ENCODE data around the gene PDGFRB. TPM values are rescaled to one million over a fixed set of nuclear protein-coding genes. Genes with fewer than 3 reads are reported as not detected.

PDGFRB gene
- polyA plus RNA-seq, 2 of the 4 experiments (the other 2 are of a cell fraction) = 0.22 TPM

DNA sequence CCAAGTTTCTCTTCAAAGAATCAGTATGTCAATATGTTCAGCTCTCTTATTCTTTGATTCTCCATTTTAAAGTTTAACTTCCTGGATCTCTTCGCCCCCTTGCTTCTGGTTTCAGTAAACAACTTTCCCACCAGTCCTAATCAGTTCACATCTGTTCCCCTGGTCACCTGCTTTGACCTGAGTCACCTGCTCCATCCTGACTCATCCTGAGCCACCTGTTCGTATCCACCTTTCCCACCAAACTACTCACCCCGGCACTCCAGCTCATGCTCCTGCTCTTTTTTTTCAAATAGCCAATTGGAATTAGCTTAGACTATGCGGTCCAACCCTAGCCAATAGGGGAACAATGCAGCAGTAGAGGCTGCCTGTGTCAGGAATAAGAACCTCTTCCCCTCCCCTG is 45.7 kb downstream of the PDGFRB start:
- WGBS (ENCODE audit: missing lambda C conversion rate) = 63% methylated on average over 4 of the region's 4 CpGs
- H3K4me3 ChIP-seq = no peak overlapping the region
- ChIA-PET CTCF (interaction anchor here (0.8 to 13.2 kb wide), 5 partner anchors 11 to 241 kb away, joined by 3 to 98 read pairs (median 3); no protein-coding TSS in a partner anchor), POLR2A (no interaction called here)
- peaks cover 9% of the 10 kb centered on the region for H3K4me1 ChIP-seq
- no peak for FAIRE-seq
- ATAC-seq = no peak
- DNase-seq (ENCODE audit: low read depth in 1 of 2, low spot score in 1 of 2) = no peak
- no peaks in the 10 kb centered on the region for H3K9me3 ChIP-seq
- no peak overlapping the region for H3K4me2 ChIP-seq
- H3K27ac ChIP-seq = no peak overlapping the region
- TF ChIP-seq KDM5A (IDR thresholded peaks at IDR 0.05) (no peak), HOXA7 (CRISPR knock-in tag; IDR thresholded peaks at IDR 0.05) (no peak), RNF2 (IDR thresholded peaks at IDR 0.05; ENCODE audit: borderline replicate concordance, low read depth) (no peak), MAX (IDR thresholded peaks at IDR 0.05) (no peak), PBX3 (IDR thresholded peaks at IDR 0.05) (no peak)
- TF ChIP-seq, protein P1, sequence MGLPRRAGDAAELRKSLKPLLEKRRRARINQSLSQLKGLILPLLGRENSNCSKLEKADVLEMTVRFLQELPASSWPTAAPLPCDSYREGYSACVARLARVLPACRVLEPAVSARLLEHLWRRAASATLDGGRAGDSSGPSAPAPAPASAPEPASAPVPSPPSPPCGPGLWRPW (IDR thresholded peaks at IDR 0.05) = no peak

- no peak overlapping the region for H3K27ac ChIP-seq
- H3K4me2 ChIP-seq = no peak overlapping the region
- no peaks in the 10 kb centered on the region for H3K9me3 ChIP-seq
- WGBS (ENCODE audit: missing lambda C conversion rate) = 71% methylated on average over 10 of the region's 11 CpGs
- FAIRE-seq = no peak
- ChIA-PET CTCF (interaction anchor here (0.7 to 13.2 kb wide), 7 partner anchors 10 to 275 kb away, joined by 3 to 98 read pairs (median 3); no protein-coding TSS in a partner anchor), POLR2A (no interaction called here)
- H3K4me1 ChIP-seq = peaks cover 9% of the 10 kb centered on the region
- TF ChIP-seq BHLHE40 (IDR thresholded peaks at IDR 0.05; ENCODE audit: low read depth, low read length) (no peak), TFCP2L1 (CRISPR knock-in tag; IDR thresholded peaks at IDR 0.05) (no peak), RARB (CRISPR knock-in tag; IDR thresholded peaks at IDR 0.05) (no peak), MYC (IDR thresholded peaks at IDR 0.05; ENCODE audit: borderline replicate concordance, low read length) (no peak), FOSB (CRISPR knock-in tag; IDR thresholded peaks at IDR 0.05) (no peak), RCOR1 (IDR thresholded peaks at IDR 0.05; ENCODE audit: low read depth, low read length) (no peak), RAD21 (conservative IDR thresholded peaks at IDR 0.05 in 1 of 2, IDR thresholded peaks at IDR 0.05 in 1 of 2) (no peak), EHMT2 (IDR thresholded peaks at IDR 0.05; ENCODE audit: low read depth) (no peak), JUNB (IDR thresholded peaks at IDR 0.05) (no peak), RNF2 (IDR thresholded peaks at IDR 0.05; ENCODE audit: borderline replicate concordance, low read depth) (no peak), SREBF2 (IDR thresholded peaks at IDR 0.05) (no peak), KDM1A (IDR thresholded peaks at IDR 0.05; ENCODE audit: low read depth) (no peak), MAZ (IDR thresholded peaks at IDR 0.05; ENCODE audit: borderline replicate concordance, low read depth, low read length) (no peak), TP53 (CRISPR knock-in tag; IDR thresholded peaks at IDR 0.05) (no peak), GATA3 (IDR thresholded peaks at IDR 0.05; ENCODE audit: borderline replicate concordance) (no peak), HMGXB4 (CRISPR knock-in tag; IDR thresholded peaks at IDR 0.05; ENCODE audit: borderline replicate concordance) (no peak), ZFP36 (IDR thresholded peaks at IDR 0.05; ENCODE audit: borderline replicate concordance, partially characterized antibody) (no peak), EHF (CRISPR knock-in tag; IDR thresholded peaks at IDR 0.05) (no peak), SMC3 (IDR thresholded peaks at IDR 0.05) (no peak)
- TF ChIP-seq, protein P2, sequence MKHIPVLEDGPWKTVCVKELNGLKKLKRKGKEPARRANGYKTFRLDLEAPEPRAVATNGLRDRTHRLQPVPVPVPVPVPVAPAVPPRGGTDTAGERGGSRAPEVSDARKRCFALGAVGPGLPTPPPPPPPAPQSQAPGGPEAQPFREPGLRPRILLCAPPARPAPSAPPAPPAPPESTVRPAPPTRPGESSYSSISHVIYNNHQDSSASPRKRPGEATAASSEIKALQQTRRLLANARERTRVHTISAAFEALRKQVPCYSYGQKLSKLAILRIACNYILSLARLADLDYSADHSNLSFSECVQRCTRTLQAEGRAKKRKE (CRISPR knock-in tag; IDR thresholded peaks at IDR 0.05; ENCODE audit: low read depth) = no peak
- ATAC-seq = no peak
- no peak overlapping the region for H3K4me3 ChIP-seq
- DNase-seq (ENCODE audit: low read depth in 1 of 2, low spot score in 1 of 2) = no peak
These were observed 46.7 kb downstream of the PDGFRB start for GRCh38 chr5:150108711-150109514.

All from A549 (cell line).